PC-9 (cell line): ENCODE results near the gene LRRC32. TPM values are rescaled to one million over a fixed set of nuclear protein-coding genes. Genes with fewer than 3 reads are reported as not detected.
"Not testable (repeated sequence)": the region's sequence is repeated elsewhere in the genome, so short reads cannot be mapped to it uniquely, and the experiment has no call there.

Source experiments
- BruUV-seq: library from RNA; stranded (reverse); fragments of 400-500 nt; replicated peaks from 2 replicates; lab custom pipeline; 2021; lab: Mats Ljungman, UMichigan
- CTCF ChIA-PET: fragments of 300-600 bp; sonication (Branson Sonifier 250); formaldehyde crosslinking; loops from one replicate; lab custom pipeline; 2022; ENCODE audit warnings: antibody characterized with exemption; lab: Charles Lee
- POLR2A ChIA-PET: fragments of 300-600 bp; sonication (Branson Sonifier 250); formaldehyde crosslinking; loops from one replicate; lab custom pipeline; 2022; ENCODE audit warnings: antibody characterized with exemption; ENCODE audit not compliant: unreplicated experiment; lab: Charles Lee
- DNase-seq, 2 experiments: peaks; one replicate each; pipeline versions ENCODE4 v3.0.0 to v3.0.0-alpha.2; 2015 to 2022; ENCODE audit warnings: mixed read lengths in 1 of 2
- H2AFZ ChIP-seq: fragments of 200-600 bp; sonication (generic); 2 replicates; pipeline ENCODE4 v1.8.1; 2017; ENCODE audit warnings: antibody characterized with exemption
- H3F3A ChIP-seq: fragments of 200-600 bp; sonication (generic); 2 replicates; pipeline ENCODE4 v1.8.1; 2017; ENCODE audit warnings: antibody characterized with exemption, mild to moderate bottlenecking, low read depth; ENCODE audit not compliant: insufficient read depth
- H3K27ac ChIP-seq: fragments of 200-600 bp; sonication (generic); 2 replicates; pipeline ENCODE4 v1.6.1; 2016; ENCODE audit warnings: mixed run types
- H3K27me3 ChIP-seq: fragments of 200-600 bp; sonication (generic); 2 replicates; pipeline ENCODE4 v1.6.1; 2016; ENCODE audit warnings: low read depth, mixed run types; ENCODE audit not compliant: insufficient read depth
- H3K36me3 ChIP-seq: fragments of 200-600 bp; sonication (generic); 2 replicates; pipeline ENCODE4 v1.6.1; 2016; ENCODE audit warnings: low read depth, mixed run types
- H3K4me1 ChIP-seq: fragments of 200-600 bp; sonication (generic); replicated peaks from 2 replicates; pipeline ENCODE4 v1.6.1; 2016; ENCODE audit warnings: mixed run types; ENCODE audit not compliant: insufficient read depth
- H3K4me2 ChIP-seq: fragments of 200-600 bp; sonication (generic); 2 replicates; pipeline ENCODE4 v1.6.1; 2017; ENCODE audit warnings: mixed run types
- H3K4me3 ChIP-seq: fragments of 200-600 bp; sonication (generic); 2 replicates; pipeline ENCODE4 v1.6.1; 2016; ENCODE audit warnings: mixed run types
- H3K79me2 ChIP-seq: fragments of 200-600 bp; sonication (generic); 2 replicates; pipeline ENCODE4 v1.6.1; 2017; ENCODE audit warnings: low read depth, mixed run types
- H3K9me2 ChIP-seq: fragments of 200-600 bp; sonication (generic); 2 replicates; pipeline ENCODE4 v1.8.1; 2017; ENCODE audit warnings: mild to moderate bottlenecking; ENCODE audit not compliant: insufficient read depth
- H3K9me3 ChIP-seq: fragments of 200-600 bp; sonication (generic); 2 replicates; pipeline ENCODE4 v1.8.1; 2016; ENCODE audit warnings: low read depth; ENCODE audit not compliant: insufficient read depth
- H4K20me1 ChIP-seq: fragments of 200-600 bp; sonication (generic); 2 replicates; pipeline ENCODE4 v1.8.1; 2017; ENCODE audit not compliant: insufficient read depth
- CTCF ChIP-seq: fragments of 200-600 bp; sonication (generic); conservative IDR thresholded peaks from 2 replicates; pipeline ENCODE4 v1.6.1; 2017; ENCODE audit warnings: mixed run types, antibody characterized with exemption, mild to moderate bottlenecking, moderate library complexity
- EZH2 ChIP-seq: fragments of 200-600 bp; sonication (generic); IDR thresholded peaks from 2 replicates; pipeline ENCODE4 v1.8.0; 2017; ENCODE audit warnings: antibody characterized with exemption, low read depth
- intact Hi-C: fragments of 100-400 bp; cut with micrococcal nuclease; formaldehyde crosslinking; loops from one replicate; pipeline ENCODE4 v1.10.0; 2022; ENCODE audit not compliant: unreplicated experiment
- total RNA-seq: library from RNA; stranded (reverse); gene quantifications from 2 replicates; pipeline ENCODE4 v1.2.3, GENCODE V29; 2021

LRRC32 gene
- total RNA-seq, 1 experiment from 2014 or later = not detected

GRCh38 chr11:76621466-76621865, 49.1 kb downstream of the LRRC32 start:
- DNase-seq = no peak
- no peaks in the 10 kb centered on the region for H3K9me2 ChIP-seq
- no TSS peak for BruUV-seq
- no peaks in the 10 kb centered on the region for H3K4me1 ChIP-seq
- no peaks in the 10 kb centered on the region for H3K36me3 ChIP-seq
- H3K9me3 ChIP-seq = no peaks in the 10 kb centered on the region
- CTCF ChIA-PET = no interaction called here
- 0 out of 2 replicates have a peak, but pooled peaks cover 4% of the 10 kb centered on the region for H3K27me3 ChIP-seq
- no peak overlapping the region for H3K27ac ChIP-seq
- H3K4me3 ChIP-seq = no peak overlapping the region
- intact Hi-C loops = no loop called here
- POLR2A ChIA-PET = no interaction called here
- no peak for TF ChIP-seq CTCF
- no peak for TF ChIP-seq EZH2
- no peak overlapping the region for H3K4me2 ChIP-seq
- H4K20me1 ChIP-seq = no peaks in the 10 kb centered on the region
- H3K79me2 ChIP-seq = no peaks in the 10 kb centered on the region
- H3F3A ChIP-seq = no peaks in the 10 kb centered on the region
- no peak overlapping the region for H2AFZ ChIP-seq

- Histone ChIP-seq H2AFZ (no peak overlapping the region), H3K79me2 (no peaks in the 10 kb centered on the region), H3K4me2 (no peak overlapping the region), H3K27ac (no peak overlapping the region), H3K4me3 (no peak overlapping the region), H3F3A (no peaks in the 10 kb centered on the region), H3K36me3 (no peaks in the 10 kb centered on the region), H4K20me1 (no peaks in the 10 kb centered on the region), H3K9me2 (no peaks in the 10 kb centered on the region), H3K27me3 (0 out of 2 replicates have a peak, but pooled peaks cover 4% of the 10 kb centered on the region), H3K9me3 (no peaks in the 10 kb centered on the region), H3K4me1 (no peaks in the 10 kb centered on the region)
- BruUV-seq = no TSS peak
- DNase-seq = no peak
- POLR2A ChIA-PET = interaction anchor here (0.6 kb wide), 1 partner anchor 413 kb away, joined by 3 read pairs; no protein-coding TSS in a partner anchor
- intact Hi-C loops = no loop called here
- CTCF ChIA-PET = interaction anchor here (0.6 kb wide), 1 partner anchor 546 kb away, joined by 5 read pairs; no protein-coding TSS in a partner anchor
- no peak for TF ChIP-seq EZH2
- TF ChIP-seq CTCF = no peak
These were observed 50.1 kb downstream of the LRRC32 start for GRCh38 chr11:76620489-76620888.

GRCh38 chr11:76619801-76620200, 50.7 kb downstream of the LRRC32 start:
- H4K20me1 ChIP-seq, DNase-seq, H2AFZ ChIP-seq, H3K9me3 ChIP-seq, POLR2A ChIA-PET, H3K4me2 ChIP-seq, intact Hi-C loops, H3K27ac ChIP-seq, H3K36me3 ChIP-seq, H3K27me3 ChIP-seq, H3K4me3 ChIP-seq, H3K9me2 ChIP-seq, H3K4me1 ChIP-seq, CTCF ChIA-PET, BruUV-seq, H3F3A ChIP-seq, H3K79me2 ChIP-seq: not testable (repeated sequence)
